CD4-positive, alpha-beta T cell treated with Interleukin-4 for 4 hours (primary cell): ENCODE results near the gene NRM.
"Not testable (repeated sequence)": the region's sequence is repeated elsewhere in the genome, so short reads cannot be mapped to it uniquely, and the experiment has no call there.

Source experiments
- DNase-seq: peaks from one replicate; pipeline ENCODE4 v3.0.0-alpha.2; 2020

The NRM gene

DNA sequence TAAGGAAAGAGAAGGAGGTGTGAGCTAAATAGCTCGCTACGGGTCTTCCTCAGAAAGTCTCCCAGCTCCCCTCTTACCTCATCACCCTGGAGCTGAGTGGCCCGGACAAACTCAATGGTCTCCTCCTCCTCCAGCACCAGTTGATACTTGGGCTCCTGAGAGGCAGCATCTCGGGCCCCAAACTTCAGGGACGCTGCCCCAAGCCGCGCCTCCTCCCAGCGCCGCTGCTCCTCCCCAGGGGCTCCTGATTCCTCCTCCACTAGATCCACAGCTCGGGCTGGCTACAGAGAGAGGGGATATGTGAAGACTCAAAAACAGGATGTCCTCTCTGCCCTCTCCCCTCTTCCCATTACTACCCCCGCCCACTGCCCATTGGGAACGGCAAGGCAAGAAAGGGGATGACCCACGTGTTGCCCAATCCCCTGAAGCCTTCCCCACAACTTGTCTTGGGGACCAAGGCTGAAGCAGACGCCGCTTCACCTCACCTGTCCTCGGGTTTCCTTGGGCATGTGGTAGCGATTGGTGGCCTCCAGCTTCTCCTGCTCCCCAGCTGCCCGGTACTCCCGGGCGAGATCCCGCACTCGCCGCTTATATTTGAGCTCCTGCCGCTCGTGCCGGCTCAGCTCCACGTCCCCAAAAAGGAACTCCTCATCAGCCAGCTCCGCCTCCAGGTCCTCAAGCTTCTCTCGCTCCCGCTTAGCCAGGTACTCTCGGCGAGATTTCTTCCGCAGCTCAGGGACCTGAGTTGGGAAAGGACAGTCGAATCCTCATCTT lies 25.6 kb downstream of the NRM start:
- DNase-seq: no peak

DNA sequence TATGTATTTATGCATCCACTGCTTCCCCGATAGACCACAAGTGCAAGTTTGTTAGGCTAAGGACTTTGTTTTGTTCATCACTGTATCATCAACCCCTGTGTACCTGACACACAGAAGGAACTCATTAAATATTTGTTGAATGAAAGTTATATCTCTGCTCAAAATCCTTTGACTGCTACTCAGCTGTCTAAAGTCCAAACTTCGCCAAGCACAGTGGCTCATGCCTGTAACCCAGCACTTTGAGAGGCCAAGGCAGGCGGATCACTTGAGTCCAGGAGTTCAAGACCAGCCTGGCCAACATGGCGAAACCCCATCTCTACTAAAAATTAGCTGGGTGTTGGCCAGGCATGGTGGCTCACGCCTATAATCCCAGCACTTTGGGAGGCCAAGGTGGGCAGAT lies 32.9 kb downstream of the NRM start:
- not testable (repeated sequence) for DNase-seq

DNA sequence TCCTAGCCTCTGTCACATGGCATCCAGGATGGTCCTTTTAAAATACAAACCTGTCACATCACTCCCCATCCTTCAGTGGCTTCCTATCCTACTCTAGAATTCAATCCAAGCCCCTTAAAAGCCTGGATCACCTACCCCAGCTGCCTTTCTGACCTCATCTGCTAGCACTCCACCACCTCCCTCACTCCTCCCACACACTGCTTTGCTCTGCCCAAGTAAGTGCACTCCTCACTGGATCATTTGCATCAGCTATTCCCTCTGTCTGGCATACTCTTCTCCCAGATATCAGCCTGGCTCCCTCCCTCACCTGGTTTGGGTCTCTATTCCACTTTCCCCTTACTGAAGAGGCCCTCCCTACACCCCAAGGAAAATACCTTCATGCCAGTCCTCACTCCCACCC lies 33.3 kb downstream of the NRM start:
- no peak for DNase-seq

DNA sequence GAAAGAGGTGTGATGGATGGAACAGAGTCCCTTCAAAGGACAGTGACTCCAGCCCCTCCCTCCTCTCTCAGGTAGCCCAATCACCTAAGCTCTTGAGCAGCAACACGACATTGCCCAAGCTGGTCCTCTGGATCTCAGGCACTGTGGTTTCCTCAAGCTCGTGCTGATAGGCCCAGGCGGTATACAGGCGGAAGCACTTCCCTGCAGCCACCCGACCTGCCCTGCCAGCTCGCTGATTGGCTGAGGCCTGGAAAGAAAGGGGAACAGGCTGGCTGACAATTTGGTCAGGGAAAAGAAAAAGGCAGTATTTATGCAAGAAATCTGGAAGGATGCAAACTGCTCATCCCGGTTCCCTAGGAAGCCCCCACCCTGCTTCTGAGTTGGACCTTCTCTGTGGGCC lies 34.3 kb downstream of the NRM start:
- peak; percentile 5 for DNase-seq

DNA sequence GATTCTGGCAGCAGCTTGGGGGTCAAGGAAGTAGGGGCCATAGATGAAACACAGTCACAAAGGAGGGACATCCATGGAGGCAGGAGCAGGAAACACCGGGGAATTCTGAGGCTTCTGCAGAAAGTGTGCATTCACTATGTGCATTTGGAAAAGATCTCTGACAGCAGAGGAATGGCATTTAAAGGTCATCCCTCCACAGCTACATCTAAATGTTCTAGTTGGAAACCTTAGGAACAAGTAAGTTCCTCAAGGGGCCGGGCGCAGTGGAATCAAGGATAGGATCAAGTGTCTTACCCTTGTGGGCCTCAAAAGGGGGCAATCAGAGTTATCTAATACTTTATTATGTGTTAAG lies 35.1 kb downstream of the NRM start:
- no peak for DNase-seq

DNA sequence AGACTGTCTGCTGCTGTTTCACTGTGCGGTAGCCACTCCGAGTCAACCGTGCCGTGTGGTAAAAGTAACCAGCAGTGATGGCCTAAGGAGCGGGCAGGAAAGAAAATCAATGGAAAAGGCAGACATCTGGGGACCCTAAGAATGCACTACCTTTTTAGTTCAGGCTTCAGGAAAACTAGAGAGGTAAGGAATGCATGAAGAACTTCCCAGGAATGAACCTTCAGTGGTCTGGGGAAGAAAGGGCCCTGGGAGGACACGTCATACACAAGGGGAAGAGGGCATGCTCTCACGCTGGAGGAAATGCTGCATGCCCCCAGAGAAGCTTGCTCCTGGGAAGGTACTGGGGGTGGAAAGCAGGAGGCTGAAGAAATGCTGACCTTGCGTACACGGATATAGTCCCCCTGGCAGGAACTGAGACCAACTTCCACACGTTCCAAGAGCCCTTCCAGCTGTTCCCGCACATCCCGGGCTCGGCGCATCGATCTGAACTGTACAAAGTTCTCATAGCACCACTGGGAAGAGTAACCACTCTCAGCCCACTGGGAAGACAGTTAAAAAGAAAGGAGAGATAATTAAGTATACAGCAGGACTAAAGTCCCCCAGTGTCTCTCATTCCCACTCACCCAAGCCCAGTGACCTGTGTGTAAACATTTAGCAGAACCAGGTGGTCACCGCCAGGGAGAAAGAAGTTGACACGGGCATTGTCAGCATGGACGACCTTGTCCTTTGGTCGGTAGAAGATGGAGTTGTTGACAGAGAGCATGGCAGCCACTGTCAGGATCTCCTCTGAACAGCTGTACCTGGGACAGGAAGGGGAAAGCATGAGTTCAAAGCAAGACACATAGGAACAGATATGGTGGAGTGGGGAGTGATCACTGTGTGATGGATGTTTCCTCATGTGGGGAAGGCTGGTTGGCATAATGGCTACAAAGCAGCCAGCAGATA lies 35.7 kb downstream of the NRM start:
- no peak for DNase-seq

DNA sequence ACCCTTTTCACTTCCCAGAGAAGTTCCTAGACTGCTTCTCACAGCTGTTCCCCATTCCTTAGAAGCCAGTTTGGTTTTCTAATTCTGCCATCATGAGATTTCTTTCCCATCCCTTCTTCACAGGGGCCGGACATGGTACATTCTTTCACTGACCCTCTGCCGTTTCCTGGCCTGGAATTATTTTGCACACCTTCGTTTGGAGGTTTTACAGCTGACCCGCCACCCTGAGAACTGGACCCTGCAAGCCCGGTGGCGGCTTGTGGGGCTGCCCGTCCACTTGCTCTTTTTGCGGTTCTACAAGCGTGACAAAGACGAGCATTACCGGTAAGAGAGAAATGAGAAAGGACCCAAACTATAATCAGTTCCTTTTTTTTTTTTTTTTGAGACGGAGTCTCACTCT lies 39.6 kb downstream of the NRM start:
- no peak for DNase-seq

DNA sequence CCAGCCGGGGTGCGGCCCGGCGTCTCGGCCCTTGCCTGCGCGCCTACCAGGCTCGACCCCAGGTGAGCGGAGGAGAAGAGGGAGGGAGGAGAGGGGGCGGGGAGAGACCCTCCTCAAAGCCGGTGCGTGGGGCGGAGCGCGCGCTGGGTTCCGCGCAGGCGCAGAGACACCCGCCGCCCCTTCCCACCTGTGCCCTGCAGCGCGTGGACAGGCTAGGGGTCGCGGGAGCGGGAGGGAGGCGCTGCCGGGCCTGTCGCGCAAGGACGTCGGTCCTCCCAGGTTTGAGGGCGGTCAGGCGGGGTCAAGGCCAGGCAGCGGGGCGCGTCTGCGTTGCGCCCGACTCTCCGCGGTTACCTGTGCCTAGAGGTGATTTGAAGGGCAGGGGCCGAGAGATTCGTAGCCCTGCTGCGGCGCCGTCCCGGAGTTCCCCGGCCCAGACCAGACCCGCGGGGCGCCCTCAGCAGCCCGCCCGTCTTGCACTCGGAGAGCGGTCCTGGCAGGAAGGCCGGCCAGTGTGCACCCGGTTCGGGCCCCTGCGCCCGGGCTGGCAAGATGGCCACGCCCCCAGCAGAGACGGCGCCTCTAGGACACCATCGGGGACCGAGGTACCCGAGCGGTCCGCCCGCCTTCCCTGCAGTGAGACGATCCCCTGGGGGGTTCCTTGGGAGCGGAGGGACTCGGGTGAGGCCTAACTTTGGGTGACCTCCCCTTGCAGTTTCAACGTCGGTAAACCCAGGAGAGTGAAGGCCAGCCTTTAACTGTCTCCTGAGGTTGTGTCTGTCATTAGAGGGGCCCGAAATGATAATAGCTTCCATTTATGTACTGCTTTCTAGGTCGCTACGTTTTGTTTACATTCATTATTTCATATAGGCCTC lies 43.3 kb downstream of the NRM start:
- peak; percentile 62 for DNase-seq

DNA sequence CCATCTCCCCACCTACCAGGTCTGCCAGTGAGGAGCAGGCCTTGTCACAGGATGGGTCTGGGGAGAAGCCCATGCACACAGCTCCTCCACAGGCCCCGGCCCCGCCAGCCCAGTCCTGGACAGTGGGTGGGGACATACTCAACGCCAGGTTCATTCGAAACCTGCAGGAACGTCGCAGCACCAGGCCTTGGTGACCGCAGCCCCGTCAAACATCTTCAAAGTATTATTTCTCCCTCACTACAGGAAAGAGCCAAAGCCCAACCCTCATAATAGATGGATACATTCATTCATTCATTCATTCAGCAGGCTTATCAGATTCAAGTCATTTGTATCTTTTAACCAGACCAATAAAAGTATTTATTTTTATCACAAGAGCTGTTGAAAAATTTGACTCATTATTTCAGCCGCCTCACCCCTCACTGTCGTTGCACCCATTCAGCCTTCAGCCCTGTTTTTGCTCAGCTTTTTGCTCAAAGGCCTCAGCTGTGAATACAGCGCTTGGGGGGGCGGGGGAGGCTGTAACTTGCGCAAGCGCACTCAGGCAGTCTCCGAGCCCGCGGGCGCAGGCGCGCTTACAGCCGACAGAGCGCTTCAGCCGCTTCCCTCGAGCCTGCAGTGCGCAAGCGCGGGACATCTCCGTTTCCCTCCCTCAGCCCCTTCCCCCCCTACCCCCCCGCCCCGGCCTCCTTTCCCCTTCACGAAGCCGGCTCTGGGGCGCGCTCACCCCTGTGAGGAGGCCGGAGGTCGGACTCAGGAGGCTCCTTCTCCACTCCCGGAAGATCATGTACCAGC lies 44.1 kb downstream of the NRM start, which contains the start of gene C6orf136:
Gene C6orf136, plus strand, starts transcription at position 684 of the 792 bp plus-strand sequence. Its CDS starts 99 bp downstream, at position 783.
- peak; percentile 95 for DNase-seq

DNA sequence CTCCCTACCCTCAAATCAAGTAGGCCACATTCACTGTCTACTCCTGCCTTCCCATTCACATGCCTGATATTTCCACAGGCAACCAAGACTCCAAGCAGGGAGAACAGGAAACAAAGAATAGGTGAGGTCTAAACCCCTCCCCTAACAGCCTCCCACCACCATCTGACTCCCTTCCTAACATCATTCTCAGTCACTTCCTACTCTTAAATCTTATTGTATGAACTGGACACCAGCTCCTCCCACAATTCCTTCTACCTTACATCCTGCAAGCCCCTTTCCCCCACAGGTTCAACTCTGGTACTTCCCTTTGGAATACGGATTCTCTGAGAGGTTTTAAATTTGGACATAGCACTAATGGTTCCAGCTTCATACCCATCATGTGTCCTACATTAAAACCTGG lies 44.8 kb downstream of the NRM start:
- DNase-seq: no peak

DNA sequence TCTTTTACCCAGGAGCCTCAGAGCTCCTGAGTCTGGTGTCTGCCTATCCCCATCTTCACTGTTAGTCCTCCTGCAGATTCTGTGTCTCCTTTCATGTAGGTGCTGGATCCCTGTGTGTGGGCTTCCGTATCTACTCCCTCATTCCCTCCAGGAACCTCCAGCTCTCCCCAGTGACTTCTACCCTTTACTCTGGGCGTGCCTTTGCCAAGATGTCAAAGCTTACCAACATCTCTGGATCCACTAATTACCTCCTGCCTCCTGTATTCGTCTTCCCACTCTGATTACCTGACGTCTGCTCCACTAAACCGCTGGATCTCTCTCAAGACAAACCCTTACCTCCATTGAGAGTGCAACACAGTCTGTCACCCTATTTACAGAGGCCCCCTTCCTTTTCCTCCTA lies 46.0 kb downstream of the NRM start:
- DNase-seq: no peak

DNA sequence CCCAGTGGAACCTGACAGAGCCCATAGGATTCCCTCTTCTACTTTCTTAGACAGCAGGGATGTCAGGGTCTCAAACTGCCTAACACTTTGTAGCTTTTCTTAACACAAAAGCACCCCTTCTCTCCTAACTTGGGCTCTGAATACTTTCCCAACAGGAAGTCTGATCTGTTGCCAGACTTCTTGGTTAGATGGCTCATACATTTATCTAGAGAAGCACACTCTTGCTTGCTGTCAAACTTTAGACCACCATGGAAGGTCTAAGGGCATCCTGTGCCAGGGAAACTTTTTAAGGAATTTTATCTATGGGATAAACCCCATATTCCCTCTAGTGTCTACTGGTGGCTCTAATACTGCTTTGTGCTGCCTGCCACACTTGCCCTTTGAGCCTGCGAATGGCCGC lies 47.1 kb downstream of the NRM start:
- DNase-seq: no peak

DNA sequence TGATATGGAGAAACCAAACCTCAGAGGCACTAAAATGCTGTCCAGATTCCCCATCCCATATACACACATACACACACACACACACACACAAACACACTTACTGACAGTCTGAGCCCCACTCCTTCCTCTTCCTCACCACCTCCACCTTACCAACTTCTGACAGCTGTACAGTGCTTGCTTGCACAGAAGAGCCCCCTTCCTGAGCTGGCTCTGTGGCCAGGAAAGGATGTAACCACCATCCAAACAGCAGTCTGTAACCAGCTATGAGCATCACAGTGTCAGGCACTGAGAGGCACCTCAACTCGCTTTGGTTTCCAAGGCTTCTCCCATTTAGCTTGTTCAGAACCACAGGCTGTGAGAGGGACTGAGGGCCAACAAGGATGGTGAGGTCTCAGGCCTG lies 49.7 kb downstream of the NRM start:
- no peak for DNase-seq

DNA sequence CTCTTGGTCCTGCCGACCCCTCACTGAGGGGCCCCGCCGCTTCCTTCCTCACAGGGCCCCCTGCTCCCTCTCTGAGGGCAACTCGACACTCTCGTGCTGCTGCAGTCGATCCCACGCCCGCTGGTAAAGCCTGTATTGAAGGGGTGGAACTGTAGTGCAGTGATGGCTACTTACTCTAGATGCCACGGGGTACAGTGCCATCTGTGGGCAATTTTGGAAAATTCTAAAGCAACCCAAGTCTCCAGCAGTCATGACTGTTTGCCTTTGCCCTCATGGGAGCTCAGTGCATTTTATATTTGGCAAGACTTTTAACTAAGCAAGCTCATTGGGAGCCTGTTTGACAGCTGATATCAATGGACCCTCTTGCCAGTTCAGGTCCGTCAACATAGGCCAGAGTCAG lies 50.3 kb downstream of the NRM start:
- no peak for DNase-seq
